GM04503 (cell line): ENCODE measurements around the gene PLEKHH3.
"Not testable (repeated sequence)": the region's sequence is repeated elsewhere in the genome, so short reads cannot be mapped to it uniquely, and the experiment has no call there.

Experiments
- DNase-seq: peaks from one replicate; pipeline ENCODE4 v3.0.0-alpha.2; 2012; ENCODE audit warnings: low read depth

PLEKHH3 gene

DNA sequence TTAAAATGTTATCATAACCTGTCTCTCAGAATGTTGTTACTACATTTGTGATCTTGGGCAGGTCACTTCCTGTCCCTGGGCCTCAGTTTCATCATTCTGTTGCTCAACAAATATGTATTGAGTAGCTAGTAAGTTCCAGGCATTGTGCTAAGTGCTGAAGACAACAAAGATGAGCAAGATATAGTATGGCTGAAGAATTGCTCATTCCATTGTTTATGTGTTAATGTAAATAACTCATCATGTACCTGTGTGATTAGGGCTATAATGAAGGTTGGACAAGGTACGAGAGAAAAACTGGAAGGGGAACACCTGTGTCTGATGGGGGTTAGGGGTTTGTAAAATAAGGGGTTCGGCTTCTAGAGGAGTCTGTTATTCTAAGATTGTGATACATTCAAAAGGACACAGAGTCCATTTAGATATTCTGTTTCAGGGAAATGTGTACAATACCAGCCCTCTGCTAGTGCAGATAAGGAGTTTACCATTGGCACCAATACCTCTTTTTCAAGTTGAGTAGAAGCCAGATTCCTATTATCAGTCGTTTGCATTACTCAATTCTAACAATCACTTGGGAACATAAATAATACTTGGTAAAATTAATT is 47.3 kb downstream of the PLEKHH3 start:
- no peak for DNase-seq

- not testable (repeated sequence) for DNase-seq
Observed at GRCh38 chr17:42627032-42627764, 49.6 kb downstream of the PLEKHH3 start.

- no peak for DNase-seq
Observed at GRCh38 chr17:42623732-42624596, 52.8 kb downstream of the PLEKHH3 start.

DNA sequence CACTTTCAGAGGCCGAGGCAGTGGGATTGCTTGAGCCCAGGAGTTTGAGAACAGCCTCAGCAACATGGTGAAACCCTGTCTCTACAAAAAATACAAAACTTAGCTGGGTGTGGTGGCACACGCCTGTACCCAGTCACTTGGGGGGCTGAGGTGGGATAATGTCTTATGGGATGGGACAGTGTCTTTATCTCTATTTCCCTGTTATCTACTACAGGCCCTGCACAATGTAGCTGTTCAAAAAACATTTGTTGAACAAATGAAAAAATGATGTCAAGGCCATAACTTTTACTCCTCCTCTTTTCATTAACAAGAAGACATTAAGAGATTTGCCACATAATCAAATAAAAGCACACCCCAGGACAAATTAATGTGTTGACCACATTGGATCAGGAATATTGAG is 53.5 kb downstream of the PLEKHH3 start:
- DNase-seq: no peak

GRCh38 chr17:42621987-42622386 is 54.8 kb downstream of the PLEKHH3 start:
- DNase-seq: not testable (repeated sequence)

DNA sequence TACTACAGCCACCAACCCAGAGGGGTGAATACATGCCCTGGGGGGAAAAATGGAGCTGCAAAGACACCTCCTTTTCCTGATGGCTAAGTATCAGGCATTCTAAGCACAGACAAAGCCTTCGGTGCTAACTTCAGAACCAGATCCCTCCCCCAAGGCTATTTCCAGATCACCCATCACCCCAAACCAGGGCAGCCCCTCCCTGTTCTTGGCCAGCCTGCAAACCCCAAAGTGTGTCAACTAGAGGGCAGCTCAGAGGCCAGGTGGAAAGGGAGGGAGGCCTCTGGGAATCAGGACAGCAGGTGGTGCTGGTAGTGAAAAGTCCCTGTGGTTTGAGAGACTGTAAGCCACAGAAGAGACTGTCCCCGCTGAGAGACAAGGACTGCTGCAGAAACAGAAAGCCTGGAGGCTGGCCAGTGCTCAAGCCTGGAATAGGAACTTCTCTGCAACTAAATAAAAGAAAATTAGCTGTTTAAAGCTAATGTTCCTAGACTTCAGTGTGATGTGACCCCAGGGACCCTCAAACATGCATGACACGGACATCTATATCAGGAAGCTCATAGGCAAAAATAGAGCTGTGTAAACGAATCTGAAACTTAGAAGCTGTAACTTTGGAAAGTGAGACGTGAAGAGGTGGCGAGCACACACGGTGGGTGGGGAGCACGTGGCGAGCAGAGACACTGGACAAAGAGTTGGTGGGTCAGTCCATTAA is 58.2 kb downstream of the PLEKHH3 start:
- no peak for DNase-seq

- DNase-seq: no peak
Observed at GRCh38 chr17:42617956-42618431, 58.8 kb downstream of the PLEKHH3 start.
